Measurements from ENCODE around the gene ADGRG1.

Gene ADGRG1

DNA sequence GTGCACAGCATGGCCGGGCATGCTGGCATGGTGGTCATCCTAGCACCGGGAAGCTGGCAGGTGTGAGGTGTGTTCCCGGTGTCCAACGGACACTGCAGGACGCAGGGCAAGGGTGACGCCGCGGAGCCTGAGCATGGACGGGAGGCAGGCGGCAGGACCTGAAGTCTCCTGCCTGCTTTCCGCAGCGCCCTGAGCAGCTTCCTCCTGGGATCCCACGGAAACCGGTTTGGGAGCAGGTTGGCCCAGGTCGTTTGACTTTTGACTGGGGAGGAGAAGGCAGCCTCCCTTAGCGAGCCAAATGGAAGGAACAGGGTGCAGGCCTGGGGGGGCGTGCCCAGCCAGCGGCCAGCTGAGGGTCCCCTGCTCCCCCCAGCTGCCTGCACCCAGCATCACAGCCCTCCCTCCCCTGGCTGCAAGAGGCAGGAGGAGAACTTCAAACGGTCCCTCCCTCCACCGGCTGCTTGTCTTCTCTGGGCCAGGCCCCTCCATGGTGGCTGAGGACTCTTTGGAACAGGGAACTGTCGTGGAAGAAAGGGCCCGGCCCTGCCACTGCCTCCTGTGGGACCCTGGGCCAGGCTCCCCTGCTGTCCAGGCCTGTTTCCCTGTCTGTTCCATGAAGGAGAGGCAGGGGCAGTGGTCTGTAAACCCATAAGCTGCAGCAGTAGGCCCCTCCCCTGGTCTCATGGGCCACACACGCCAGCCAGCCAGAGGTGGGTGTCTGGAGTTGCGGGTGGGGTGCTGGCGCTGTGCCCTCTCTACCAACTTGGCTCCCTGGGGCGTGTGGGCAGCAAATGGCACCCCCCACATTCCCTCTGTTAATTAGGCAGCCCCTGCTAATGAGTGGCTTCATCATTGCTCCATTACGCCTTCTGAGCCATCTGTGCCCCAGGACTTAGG is 7.8 kb upstream of the ADGRG1 start:
- no peak for DNase-seq (ENCODE audit: low read depth)

DNA sequence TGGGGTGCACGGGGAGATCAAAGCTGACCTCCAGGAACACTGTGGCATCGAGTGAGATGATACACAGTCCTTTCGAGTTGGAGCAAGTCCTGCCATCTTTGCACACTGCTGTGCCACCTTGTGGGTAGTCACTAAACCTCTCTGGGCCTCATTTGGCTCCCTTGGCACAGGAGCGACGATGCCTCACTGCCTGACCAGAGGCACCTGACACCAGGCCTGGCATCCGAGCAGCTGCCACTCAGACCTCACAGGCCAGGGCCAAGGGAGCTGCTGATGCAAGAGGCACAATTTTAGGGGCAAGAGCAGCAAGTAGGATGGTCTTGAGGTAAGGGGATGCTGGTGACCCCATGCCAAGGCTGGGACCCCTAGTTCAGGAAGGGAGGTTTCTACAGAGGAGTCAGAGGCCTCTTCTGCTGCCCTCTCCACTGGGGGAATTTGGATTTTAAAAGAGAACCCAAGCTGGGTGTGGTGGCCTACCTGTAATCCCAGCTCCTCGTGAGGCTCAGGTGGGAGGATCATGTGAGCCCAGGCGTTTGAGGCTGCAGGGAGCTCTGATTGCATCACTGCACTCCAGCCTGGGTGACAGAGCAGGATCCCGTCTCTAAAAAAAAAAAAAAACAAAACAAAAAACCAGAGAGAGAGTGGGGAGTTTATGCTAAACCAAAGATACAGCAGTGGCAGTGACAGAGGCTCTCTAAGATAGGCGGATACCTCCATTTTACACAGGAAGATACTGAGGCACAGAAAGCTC is 6.7 kb upstream of the ADGRG1 start:
- no peak for DNase-seq (ENCODE audit: low read depth)

DNA sequence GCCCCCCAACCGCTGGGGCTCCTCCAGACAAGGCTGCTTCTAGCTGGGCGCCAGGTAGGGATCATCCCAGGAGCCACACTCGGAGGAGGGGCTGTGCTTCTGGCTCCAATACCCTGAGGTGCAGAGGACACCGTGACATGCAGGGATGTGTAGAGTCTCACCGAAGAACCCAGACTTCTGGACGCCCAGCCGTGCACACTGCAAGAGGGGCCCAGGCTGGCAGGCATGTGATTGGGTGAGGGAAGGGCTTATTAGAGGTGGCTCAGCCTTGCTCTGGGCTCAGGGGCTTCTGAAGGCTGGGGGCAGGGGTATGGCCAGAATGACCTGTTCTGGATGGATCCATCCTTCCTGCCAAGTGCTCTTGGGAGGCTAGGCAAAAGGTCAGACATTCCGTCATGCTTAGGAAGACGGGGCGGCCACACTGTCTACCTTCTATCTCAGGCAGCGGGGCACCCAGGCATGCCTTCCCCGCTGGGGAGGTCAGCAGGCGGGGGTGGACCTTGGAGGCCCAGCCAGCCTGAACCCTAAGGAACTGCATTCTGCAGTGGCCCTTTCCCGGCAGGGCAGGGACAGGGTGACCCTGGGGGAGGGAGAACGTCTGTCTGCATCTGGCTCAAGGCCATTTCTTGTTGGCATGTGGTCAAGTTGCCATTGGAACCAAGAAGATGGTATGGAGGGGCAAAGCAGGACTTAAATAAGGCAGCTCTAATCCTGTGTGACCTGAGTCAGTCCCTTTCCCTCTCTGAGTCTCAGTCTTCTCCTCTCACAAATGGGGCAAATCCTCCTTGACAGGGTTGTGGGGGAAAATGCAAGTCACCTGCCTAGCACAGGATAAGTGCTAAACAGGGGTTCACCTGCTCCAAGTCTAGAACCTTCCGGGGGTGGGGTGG is 5.8 kb upstream of the ADGRG1 start:
- no peak for DNase-seq (ENCODE audit: low read depth)

DNA sequence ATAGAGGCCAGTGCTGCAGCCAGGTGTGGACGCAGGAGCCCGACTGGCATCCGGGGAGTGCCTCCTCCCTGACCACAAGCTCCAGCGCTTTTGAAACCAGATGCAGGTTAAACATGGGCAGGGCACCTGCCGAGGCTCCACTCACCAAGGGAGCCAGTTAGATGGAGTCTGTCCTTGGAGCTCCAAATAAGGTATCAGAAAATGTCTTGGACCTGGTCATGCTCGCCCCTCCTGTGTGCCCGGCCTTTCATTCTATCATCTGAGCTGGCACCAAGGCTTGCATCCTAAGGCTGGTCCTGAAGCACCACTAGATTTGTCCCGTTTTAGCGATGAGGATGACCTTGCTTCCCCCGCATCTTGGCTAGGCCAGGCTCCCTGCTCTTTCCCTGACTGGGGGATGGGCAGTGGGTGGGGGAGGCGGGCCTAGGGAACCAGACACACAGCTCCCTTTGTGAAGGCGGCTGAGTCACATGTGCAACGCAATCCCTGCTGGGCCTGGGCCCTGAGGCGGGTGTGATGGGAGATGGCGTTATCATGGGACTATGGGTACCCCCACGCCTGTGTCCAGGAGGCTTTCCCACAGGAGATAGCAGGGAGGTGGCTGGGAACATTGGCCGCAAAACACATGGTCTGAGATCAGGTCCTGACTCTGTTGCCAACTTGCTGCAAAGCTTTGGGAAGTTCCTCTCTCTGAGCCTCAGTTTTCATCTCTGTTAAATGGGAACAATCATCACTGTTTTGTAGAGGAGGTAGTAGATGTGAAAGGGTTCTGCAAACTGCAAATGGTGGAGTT is 5.0 kb upstream of the ADGRG1 start:
- no peak for DNase-seq (ENCODE audit: low read depth)

DNA sequence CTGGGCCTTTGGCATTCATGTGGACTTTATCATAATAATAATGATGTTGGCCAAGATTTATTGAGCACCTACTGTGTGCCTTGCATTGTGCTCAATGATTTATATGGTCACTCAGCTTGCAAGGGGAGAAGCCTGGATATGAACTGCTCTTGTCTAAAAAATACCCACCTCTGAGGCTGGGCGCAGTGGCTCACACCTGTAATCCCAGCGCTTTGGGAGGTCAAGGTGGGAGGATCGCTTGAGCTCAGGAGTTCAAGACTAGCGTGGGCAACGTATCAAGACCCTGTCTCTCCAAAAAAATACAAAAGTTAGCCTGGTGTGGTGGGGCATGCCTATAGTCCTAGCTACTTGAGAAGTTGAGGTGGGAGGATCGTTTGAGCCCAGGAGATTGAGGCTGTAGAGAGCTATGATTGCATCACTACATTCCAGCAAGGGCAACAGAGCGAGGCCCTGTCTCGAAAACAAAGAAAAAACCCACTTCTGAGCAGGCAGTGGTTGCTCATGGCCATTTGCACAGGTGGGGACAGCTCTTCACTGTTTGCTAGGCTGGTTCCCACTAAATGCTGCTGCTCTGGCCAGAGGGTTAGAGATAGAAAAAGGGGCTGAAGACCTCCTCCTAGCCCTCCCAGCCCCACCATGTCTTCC is 4.3 kb upstream of the ADGRG1 start:
- no peak for DNase-seq (ENCODE audit: low read depth)

DNA sequence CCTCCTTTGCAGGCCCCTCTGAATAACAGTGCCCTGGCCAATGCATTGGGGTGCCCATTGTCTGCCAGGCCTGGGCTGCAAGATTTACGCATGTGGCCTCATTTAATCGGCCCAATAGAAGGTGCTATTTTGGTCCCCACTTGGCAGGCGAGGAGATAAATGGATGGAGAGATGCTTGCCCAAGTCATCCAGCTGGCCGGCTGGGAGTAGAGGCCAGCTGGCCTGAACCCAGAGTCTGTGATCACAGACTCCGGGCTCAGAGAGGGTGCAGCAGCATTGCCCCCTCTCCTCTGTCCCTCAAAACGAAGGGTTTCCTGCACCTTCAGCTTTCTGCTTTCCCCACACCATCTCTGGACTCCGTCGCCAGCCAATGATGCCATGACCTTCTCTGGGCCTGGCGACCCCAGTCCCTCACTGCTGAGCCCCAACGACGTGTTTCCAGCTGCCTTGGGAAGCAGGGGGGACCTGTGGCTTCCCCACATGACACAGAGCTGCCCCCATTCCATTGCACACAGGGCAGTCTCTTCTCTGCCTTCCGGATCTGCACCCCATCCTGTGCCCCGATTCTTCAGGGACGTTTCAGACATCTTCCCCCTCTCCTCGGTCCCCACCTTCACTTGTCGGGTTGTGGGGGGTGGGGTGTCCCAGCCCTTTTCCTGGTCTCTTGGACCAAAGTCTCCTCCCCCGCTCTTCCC is 3.5 kb upstream of the ADGRG1 start:
- DNase-seq (ENCODE audit: low read depth) = no peak

DNA sequence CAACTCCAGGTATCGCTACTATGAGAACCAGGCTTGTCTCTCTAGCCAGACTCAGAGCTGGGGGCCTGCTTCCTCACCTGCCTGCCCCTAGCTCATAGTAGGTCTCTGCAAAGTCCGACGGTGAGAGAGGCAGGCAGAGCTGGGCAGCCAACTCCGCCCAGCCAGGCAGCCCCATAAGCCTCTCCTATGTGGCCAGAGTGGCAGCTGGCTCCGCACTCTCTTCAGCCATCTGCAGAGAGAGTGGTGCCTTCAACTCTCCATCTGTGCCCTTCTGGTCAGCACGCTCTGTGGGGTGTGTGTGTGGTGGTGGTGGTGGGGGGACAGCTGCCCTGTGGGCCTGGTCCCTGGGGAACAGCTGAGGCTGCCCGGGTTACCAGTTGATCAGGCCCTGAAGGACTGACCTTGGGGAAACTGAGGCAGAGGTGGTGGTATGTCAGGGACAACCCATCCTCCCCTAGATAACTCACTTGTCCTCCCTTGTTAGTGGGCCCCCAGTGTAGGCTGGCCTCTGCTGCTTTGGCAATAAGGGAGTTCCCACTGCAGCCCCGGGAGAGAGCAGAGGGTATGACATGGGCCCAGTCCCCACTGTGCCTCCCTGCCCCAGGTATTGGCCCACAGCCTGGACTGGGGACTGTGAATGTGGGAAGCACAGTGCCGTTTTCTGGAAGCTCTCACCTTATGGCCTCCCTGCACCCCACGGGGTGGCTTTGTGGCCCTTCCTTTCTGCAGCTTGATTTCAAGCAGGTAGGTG is 1.8 kb upstream of the ADGRG1 start:
- no peak for DNase-seq (ENCODE audit: low read depth)

DNA sequence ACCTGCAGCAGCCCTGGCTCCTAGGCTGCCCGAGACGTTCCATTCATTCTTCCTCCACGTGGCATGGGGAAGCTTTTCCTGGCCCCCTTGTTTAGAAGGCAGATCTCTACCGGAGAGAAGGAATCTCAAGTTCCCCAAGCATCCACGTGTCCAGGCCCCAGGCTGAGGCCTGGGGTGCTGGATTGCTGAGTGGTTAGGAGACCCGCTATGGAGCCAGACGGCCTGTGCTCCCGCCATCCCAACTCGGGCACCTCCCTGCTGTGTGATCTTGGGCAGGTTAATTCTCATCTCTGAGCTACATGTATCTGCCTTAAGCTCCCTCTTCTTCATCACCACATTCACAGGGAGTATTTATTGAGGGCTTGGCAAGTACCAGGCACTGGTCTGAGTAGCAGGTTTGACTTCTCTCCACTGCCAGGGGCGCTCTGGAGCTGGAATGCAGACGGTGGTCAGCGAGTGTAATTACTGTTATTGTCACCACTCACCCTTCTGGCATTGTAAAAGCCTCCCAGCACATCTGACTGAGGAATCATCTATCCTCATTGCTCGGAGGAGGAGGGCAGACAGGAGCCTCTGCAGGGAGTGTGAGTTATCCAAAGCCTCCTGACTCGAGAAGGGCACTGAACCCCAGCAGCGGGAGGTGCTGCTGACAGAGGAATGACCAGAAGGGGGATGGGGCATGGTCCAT is 1.1 kb upstream of the ADGRG1 start:
- DNase-seq (ENCODE audit: low read depth) = no peak

DNA sequence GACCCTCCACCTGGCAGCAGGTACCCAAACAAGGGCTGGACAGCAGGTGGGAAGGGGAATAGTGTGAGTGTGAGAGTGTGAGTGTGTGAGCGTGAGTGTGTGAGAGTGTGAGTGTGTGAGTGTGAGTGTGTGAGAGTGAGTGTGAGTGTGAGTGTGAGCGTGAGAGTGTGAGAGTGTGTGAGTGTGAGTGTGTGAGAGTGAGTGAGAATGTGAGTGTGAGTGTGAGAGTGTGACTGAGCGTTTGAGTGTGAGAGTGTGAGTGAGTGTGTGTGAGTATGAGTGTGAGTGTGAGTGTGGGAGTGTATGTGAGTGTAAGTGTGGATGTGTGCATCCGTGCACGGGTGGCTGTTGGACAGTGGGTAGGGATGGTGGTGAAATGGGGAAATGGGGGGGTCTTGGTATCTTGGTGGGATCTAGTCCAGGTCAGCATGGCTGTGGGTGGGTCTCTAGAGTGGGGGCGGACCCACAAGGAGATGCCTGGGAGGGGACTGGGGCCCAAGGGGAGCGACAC is 408 bp downstream of the ADGRG1 start:
- DNase-seq (ENCODE audit: low read depth) = no peak

DNA sequence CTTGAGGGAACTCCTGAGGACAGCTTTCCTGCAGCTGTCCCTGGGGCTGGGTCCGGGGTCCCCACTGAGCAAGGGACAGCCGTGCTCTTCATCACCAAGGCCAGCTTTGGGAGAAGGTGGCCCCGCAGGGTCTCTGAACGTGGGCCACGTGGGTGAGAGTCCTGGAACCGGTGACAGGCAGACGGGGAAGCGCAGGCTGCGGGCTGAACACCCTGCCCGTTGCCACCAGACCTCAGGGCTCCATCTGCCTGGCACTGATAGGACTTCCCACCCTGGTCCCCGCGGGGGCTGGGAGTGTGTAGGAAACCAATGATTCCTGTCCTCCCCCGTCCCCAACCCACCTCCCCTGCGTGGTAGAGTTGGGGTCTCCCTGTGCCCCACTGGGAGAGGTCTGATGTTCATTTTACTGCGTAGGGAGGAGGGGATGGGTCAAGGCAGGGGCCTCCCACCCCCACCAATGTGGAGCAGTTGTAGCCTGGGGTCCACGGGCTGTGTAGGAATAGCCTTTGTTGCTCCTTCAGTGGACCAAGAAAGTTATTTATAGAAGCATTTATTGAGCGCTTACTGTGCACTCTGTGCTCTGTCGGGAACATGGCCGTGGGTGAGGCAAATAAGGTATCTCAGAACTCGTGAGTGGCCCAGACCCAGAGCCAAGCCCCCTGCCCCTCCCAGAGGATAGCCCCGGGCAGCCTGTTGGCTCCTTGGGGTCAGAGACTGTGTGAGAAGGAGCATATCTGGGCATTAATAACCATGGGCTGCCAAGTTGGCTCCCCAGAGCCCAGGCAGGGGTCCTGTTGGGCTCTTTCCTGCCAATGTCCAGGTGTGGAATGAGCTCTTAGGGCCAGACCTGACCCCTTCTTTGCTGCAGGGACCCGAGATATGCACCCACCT is 1.3 kb downstream of the ADGRG1 start:
- DNase-seq (ENCODE audit: low read depth) = no peak

DNA sequence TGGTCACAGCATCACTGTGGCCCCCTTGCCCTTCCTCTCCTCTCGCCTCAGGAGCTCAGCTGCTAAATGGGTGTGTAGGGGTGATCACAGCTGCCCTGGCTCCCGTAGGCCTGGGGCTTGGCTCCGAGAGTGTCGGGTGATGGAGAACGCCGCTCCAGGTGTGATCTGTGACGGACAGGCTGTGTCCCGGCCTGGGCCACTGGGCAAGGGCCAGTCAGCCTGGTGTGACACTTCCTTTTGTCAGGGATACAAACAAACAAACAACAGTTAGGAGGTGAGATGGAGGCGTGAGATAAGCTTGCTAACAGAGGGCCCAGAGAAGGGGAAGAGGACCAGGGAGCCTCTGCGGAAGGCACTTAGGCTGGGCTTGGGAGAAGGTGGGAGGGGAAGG is 2.0 kb downstream of the ADGRG1 start:
- DNase-seq (ENCODE audit: low read depth) = no peak

DNA sequence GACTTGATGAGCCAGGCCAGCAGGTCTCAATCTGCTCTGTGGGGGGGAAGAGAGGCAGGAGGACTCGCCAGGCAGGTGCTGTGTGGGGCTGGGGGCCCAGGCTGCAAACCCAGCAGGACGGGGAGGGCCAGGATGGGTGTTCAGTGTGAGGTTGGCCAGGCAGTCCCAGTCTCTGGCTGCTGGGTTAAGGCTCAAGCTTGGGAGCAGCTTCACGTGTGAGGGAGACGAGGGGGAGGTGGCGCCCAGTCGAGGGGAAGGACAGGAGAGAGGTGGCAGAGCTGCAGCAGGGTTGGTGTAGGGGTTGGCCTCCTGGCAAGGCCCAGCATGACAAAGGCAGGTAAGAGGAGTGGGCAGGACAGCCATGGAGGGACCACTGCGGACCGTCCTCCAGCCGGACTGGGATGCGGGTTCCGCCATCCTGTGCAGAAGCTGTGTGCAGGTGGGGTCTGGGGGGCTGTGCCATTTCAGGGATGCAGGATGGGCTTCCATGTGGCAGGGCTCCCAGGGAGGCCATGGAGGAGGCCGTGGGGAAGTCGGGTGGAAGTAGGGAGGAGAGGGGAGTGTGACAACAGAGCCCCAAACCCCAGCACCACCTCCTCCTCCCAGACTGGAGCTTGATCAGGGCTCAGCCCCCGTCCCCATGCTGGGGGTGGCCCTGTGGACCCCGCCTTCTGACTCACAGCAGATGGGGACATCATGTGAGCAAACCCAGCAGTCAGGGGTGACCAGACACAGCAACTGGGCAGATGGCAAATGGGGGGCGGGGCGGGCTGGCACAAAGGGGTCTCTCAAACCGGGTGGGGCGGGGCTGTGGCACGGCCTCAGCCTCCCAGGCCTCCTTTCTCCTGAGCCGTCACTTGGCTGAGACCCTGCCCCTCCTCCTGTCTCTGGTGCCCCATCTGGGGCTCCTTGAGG is 2.8 kb downstream of the ADGRG1 start:
- DNase-seq (ENCODE audit: low read depth) = no peak

DNA sequence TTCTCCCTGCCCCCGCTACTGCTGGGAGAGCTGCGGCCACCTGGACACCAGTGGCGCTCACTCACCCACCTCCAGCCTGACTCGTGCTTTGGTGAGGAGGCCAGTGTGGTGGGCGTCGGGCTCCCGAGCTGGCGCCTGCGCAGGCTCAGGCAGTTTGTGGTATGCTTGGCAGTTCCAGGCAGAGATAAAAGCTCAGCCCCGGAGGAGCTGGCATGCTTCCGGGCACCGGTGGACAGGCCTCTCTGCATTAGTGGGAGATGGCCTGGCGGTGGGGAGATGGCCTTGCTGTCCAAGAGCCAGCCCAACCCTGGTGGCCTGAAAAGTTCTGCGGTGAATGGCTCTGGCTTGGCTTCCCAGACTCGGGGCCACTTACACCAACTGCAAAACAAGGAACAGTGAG is 4.1 kb downstream of the ADGRG1 start:
- no peak for DNase-seq (ENCODE audit: low read depth)

DNA sequence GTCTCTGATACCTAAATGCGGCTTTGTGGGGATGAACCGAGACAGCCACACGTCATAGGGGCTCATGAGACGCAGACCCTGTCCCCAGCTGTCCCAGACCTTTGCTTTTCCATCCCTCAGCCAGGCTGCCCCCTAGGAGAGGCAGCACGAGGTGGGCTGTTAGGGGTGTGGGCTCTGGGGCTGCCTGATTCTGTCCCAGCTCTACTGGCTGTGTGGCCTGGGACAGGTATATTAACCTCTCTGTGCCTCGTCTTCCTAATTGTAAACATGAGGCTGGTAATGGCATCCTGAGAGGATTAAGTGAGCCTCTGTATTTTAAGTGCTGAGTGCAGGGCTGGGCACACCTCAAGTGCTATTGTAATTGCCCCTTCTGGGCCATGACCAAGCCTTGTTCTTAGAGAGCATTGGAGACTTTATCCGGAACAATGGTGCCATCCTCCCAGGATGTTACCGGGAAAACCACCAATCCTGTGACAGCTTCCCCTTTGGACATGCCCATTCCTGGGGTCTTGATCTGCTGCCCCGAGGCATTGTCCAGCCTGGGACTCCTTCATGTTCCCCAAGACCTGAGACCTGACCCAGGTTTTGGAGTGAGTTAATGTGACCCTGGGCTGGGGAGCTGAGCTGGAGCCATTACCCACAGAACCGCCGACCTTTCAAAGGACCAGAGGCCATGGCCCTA is 5.1 kb downstream of the ADGRG1 start:
- DNase-seq (ENCODE audit: low read depth) = no peak

DNA sequence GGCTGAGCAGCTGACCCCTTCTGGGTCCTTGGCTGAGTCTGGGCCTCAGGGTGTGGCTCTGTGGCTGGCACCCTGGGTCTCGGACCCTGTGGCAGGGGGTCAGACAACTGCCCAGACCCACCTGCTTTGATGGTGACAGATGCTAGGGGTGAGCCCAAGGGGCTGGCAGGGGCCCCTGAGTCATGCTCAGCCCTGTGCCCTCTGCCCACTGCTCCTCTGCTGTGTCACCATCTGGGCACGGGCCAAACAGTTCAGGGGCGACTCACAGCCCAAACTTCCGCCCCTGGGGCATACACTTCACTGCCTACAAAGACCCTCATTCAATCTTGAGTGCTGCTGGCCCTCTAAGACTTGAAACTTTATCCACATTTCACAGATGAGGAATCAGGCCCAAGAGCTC is 5.7 kb downstream of the ADGRG1 start:
- no peak for DNase-seq (ENCODE audit: low read depth)

All from T follicular helper cell (primary cell).